Uterus (tissue), 2 donors: ENCODE data around the gene CTDSP2.

ENCODE experiments used
- CTCF ChIP-seq, 4 experiments: fragments of 200-600 bp in 2 of 4; fragments of 450-650 bp in 2 of 4; sonication (generic) in 2 of 4; IDR thresholded peaks; one replicate each; pipeline ENCODE4 v1.5.1; 2016 to 2019; ENCODE audit warnings: antibody characterized with exemption in 4 of 4, mild to moderate bottlenecking in 2 of 4, moderate library complexity in 1 of 4
- POLR2A ChIP-seq, 2 donors: fragments of 450-650 bp; IDR thresholded peaks; one replicate each; pipeline ENCODE4 v1.6.1; 2016; ENCODE audit warnings: antibody characterized with exemption in 2 of 2, mild to moderate bottlenecking in 1 of 2, moderate library complexity in 1 of 2

- TF ChIP-seq POLR2A (IDR thresholded peaks at IDR 0.05), result no peak
- TF ChIP-seq CTCF (IDR thresholded peaks at IDR 0.05), result no peak
Measured at GRCh38 chr12:57775563-57776246, 70.8 kb downstream of the CTDSP2 start.
